WTC11 (cell line): ENCODE data around the gene ZNRF3.

ENCODE experiments used
- ATF2 ChIP-seq: sonication (generic); formaldehyde crosslinking; IDR thresholded peaks from 2 replicates; pipeline ENCODE4 v1.8.1; 2022; ENCODE audit warnings: low read depth, missing genetic modification reagents, borderline replicate concordance
- CTCF ChIP-seq: fragments of 200-600 bp; IDR thresholded peaks from 2 replicates; pipeline ENCODE4 v1.8.0; 2022; ENCODE audit warnings: antibody characterized with exemption
- MAX ChIP-seq: sonication (generic); formaldehyde crosslinking; IDR thresholded peaks from 2 replicates; pipeline ENCODE4 v1.8.0; 2022; ENCODE audit warnings: mild to moderate bottlenecking, missing genetic modification reagents
- TEAD1 ChIP-seq: sonication (generic); formaldehyde crosslinking; IDR thresholded peaks from 2 replicates; pipeline ENCODE4 v1.8.0; 2022; ENCODE audit warnings: mild to moderate bottlenecking, missing genetic modification reagents

GRCh38 chr22:28939394-28939793 lies 56.0 kb downstream of the ZNRF3 start:
- TF ChIP-seq CTCF (no peak), ATF2 (CRISPR knock-in tag) (no peak), TEAD1 (CRISPR knock-in tag) (no peak), MAX (no peak)
